Measurements from ENCODE around the gene LIN7A. TPM values are rescaled to one million over a fixed set of nuclear protein-coding genes. Genes with fewer than 3 reads are reported as not detected.

The LIN7A gene
- total and polyA plus RNA-seq, 8 donors, result 0.12 to 1.5 (median 0.64) TPM

GRCh38 chr12:80761838-80762237, 175.9 kb downstream of the LIN7A start:
- no peak for FAIRE-seq
- no peak for ATAC-seq

GRCh38 chr12:80756875-80757274, 180.9 kb downstream of the LIN7A start:
- FAIRE-seq (no peak), DNase-seq (no peak), ATAC-seq (no peak)
- TF ChIP-seq CTCF (IDR thresholded peaks at IDR 0.05), result no peak
- no peaks in the 10 kb centered on the region for H3K9me3 ChIP-seq
- WGBS, 2 donors, result 69 to 76% methylated on average over 1 of the region's 1 CpG
- no peak overlapping the region for H3K27ac ChIP-seq
- intact Hi-C loops (cut with DNase I), result no loop called here
- no peaks in the 10 kb centered on the region for H3K4me1 ChIP-seq
- H3K36me3 ChIP-seq, result no peaks in the 10 kb centered on the region
- no peak overlapping the region for H3K4me3 ChIP-seq
- no peaks in the 10 kb centered on the region for H3K27me3 ChIP-seq

More at GRCh38 chr12:80761838-80762237, 175.9 kb downstream of the LIN7A start:
- 47 to 52% methylated on average over 5 of the region's 5 CpGs for WGBS, 2 donors
- Histone ChIP-seq H3K9me3 (no peaks in the 10 kb centered on the region), H3K4me1 (no peaks in the 10 kb centered on the region), H3K4me3 (no peak overlapping the region), H3K27ac (no peak overlapping the region), H3K27me3 (no peaks in the 10 kb centered on the region), H3K36me3 (no peaks in the 10 kb centered on the region)
- TF ChIP-seq CTCF (IDR thresholded peaks at IDR 0.05), result no peak
- intact Hi-C loops (cut with DNase I), result loop anchor here in 2 of 3 donors (5.0 to 10.0 kb wide), 2 partner anchors 347 to 355 kb away; no protein-coding TSS in a partner anchor
- no peak for DNase-seq

GRCh38 chr12:80754274-80754673, 183.5 kb downstream of the LIN7A start:
- Histone ChIP-seq H3K4me1 (no peaks in the 10 kb centered on the region), H3K4me3 (no peak overlapping the region), H3K36me3 (no peaks in the 10 kb centered on the region), H3K27me3 (no peaks in the 10 kb centered on the region), H3K9me3 (no peaks in the 10 kb centered on the region), H3K27ac (no peak overlapping the region)
- intact Hi-C loops (cut with DNase I), result no loop called here
- DNase-seq, result no peak
- 81 to 82% methylated on average over 3 of the region's 3 CpGs for WGBS, 2 donors
- no peak for FAIRE-seq
- ATAC-seq, result no peak
- TF ChIP-seq CTCF (IDR thresholded peaks at IDR 0.05), result no peak

GRCh38 chr12:80752464-80752863, 185.3 kb downstream of the LIN7A start:
- Histone ChIP-seq H3K4me1 (no peaks in the 10 kb centered on the region), H3K27ac (no peak overlapping the region), H3K27me3 (no peaks in the 10 kb centered on the region), H3K9me3 (no peaks in the 10 kb centered on the region), H3K4me3 (no peak overlapping the region), H3K36me3 (no peaks in the 10 kb centered on the region)
- no peak for FAIRE-seq
- intact Hi-C loops (cut with DNase I), result no loop called here
- no peak for DNase-seq
- no peak for ATAC-seq
- no peak for TF ChIP-seq CTCF (IDR thresholded peaks at IDR 0.05)

- intact Hi-C loops (cut with DNase I), result no loop called here
- Histone ChIP-seq H3K27ac (no peak overlapping the region), H3K36me3 (no peaks in the 10 kb centered on the region), H3K9me3 (no peaks in the 10 kb centered on the region), H3K4me1 (no peaks in the 10 kb centered on the region), H3K27me3 (no peaks in the 10 kb centered on the region), H3K4me3 (no peak overlapping the region)
- TF ChIP-seq CTCF (IDR thresholded peaks at IDR 0.05), result no peak
- WGBS, 2 donors, result 57 to 68% methylated on average over 2 of the region's 2 CpGs
- ATAC-seq (no peak), DNase-seq (no peak), FAIRE-seq (no peak)
Observed at GRCh38 chr12:80749456-80749855, 188.3 kb downstream of the LIN7A start.
